ENCODE measurements around the gene DEF6. TPM values are rescaled to one million over a fixed set of nuclear protein-coding genes. Genes with fewer than 3 reads are reported as not detected.

DEF6 gene
- total RNA-seq, 1 donor, result 1.3 TPM

- no peak overlapping the region for H3K4me3 ChIP-seq (ENCODE audit: low read depth, low read length)
- DNase-seq (ENCODE audit: low read depth), result peak; percentile 93
- TF ChIP-seq CTCF (IDR thresholded peaks at IDR 0.05; ENCODE audit: insufficient read depth, low read depth, low read length), result no peak
These were observed 72.6 kb downstream of the DEF6 start for GRCh38 chr6:35370124-35370741.

- no peak for TF ChIP-seq CTCF (IDR thresholded peaks at IDR 0.05; ENCODE audit: insufficient read depth, low read depth, low read length)
- DNase-seq (ENCODE audit: low read depth), result no peak
- H3K4me3 ChIP-seq (ENCODE audit: low read depth, low read length), result no peak overlapping the region
These were observed 73.3 kb downstream of the DEF6 start for GRCh38 chr6:35370785-35371493.

Other genes with a start within 250 kb of the DEF6 start
- gene TCP11, start 156.5 kb upstream of the DEF6 start, total RNA-seq, result 0.32 TPM in 1 of 2 replicates, not detected in the other
- 10.0 and 26.8 TPM in 2 replicates for gene SCUBE3, start 83.9 kb upstream of the DEF6 start, total RNA-seq
- gene ZNF76, start 38.1 kb upstream of the DEF6 start, total RNA-seq, result 14.2 and 16.8 TPM in 2 replicates
- 8.2 and 8.7 TPM in 2 replicates for gene PPARD, start 44.7 kb downstream of the DEF6 start, total RNA-seq
- 4.5 and 6.5 TPM in 2 replicates for gene FANCE, start 154.5 kb downstream of the DEF6 start, total RNA-seq
- gene RPL10A, start 170.6 kb downstream of the DEF6 start, total RNA-seq, result 1,513 and 2,144 TPM in 2 replicates
- 23.7 and 27.1 TPM in 2 replicates for gene TEAD3, start 199.3 kb downstream of the DEF6 start, total RNA-seq
- not detected in 2 replicates for gene TULP1, start 215.1 kb downstream of the DEF6 start, total RNA-seq